ENCODE results near the gene KCND2. TPM values are rescaled to one million over a fixed set of nuclear protein-coding genes. Genes with fewer than 3 reads are reported as not detected.

Gene KCND2
- total RNA-seq, 1 donor from 2014 or later, result 0.46 TPM

DNA sequence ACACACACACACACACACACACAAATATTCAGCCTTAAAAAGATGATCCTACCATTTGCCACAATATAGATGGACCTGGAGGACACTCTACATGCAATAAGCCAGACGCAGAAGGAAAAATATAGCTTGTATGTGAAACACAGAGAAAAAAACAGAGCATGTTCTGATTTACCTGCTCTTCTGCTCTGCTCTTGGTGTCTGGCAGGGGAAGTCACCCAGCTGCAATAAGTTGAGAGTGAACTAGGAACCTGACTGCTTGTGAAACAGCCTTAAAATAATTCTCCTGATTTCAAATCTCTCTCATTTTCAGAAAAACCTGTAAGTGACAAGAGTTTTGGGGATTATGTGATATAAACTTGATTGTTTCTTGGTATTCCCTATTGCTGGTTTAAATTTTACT, 31.0 kb upstream of the KCND2 start:
- no peaks in the 10 kb centered on the region for H3K4me1 Mint-ChIP-seq (ENCODE audit: unreplicated experiment)
- TF ChIP-seq, protein P1, sequence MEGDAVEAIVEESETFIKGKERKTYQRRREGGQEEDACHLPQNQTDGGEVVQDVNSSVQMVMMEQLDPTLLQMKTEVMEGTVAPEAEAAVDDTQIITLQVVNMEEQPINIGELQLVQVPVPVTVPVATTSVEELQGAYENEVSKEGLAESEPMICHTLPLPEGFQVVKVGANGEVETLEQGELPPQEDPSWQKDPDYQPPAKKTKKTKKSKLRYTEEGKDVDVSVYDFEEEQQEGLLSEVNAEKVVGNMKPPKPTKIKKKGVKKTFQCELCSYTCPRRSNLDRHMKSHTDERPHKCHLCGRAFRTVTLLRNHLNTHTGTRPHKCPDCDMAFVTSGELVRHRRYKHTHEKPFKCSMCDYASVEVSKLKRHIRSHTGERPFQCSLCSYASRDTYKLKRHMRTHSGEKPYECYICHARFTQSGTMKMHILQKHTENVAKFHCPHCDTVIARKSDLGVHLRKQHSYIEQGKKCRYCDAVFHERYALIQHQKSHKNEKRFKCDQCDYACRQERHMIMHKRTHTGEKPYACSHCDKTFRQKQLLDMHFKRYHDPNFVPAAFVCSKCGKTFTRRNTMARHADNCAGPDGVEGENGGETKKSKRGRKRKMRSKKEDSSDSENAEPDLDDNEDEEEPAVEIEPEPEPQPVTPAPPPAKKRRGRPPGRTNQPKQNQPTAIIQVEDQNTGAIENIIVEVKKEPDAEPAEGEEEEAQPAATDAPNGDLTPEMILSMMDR (IDR thresholded peaks at IDR 0.05), result no peak
- H3K9me3 Mint-ChIP-seq (ENCODE audit: unreplicated experiment), result peaks cover 6% of the 10 kb centered on the region
- no peaks in the 10 kb centered on the region for H3K36me3 Mint-ChIP-seq (ENCODE audit: unreplicated experiment)
- no peaks in the 10 kb centered on the region for H3K27me3 Mint-ChIP-seq (ENCODE audit: unreplicated experiment)
- no peak overlapping the region for H3K27ac Mint-ChIP-seq (ENCODE audit: unreplicated experiment)
- no peak overlapping the region for H3K4me3 Mint-ChIP-seq (ENCODE audit: unreplicated experiment)
- DNase-seq (ENCODE audit: extremely low spot score, unreplicated experiment), result no peak

DNA sequence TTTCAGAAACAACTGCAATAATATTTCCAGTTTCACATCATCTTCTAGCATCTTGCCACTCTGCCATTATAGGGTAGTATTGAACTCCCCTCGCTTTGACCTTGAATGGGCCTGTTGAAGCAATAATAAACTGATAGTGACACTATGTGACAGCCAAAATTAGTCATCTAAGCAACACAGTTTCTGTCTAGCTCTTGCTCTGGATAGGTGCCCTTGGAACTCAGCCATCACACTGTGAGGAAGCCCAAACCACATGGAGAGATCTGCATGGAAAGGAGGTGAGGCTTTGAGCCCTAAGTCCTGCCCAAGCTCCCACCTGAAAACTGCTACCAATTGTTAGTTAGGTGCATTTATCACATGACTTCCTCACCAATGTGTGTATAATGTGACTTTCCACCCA, 18.1 kb upstream of the KCND2 start:
- H3K36me3 Mint-ChIP-seq (ENCODE audit: unreplicated experiment), result peaks cover 2% of the 10 kb centered on the region
- H3K27ac Mint-ChIP-seq (ENCODE audit: unreplicated experiment), result no peak overlapping the region
- H3K27me3 Mint-ChIP-seq (ENCODE audit: unreplicated experiment), result no peaks in the 10 kb centered on the region
- H3K9me3 Mint-ChIP-seq (ENCODE audit: unreplicated experiment), result peaks cover 8% of the 10 kb centered on the region
- no peaks in the 10 kb centered on the region for H3K4me1 Mint-ChIP-seq (ENCODE audit: unreplicated experiment)
- no peak for DNase-seq (ENCODE audit: extremely low spot score, unreplicated experiment)
- TF ChIP-seq, protein P1 (IDR thresholded peaks at IDR 0.05), result no peak
- H3K4me3 Mint-ChIP-seq (ENCODE audit: unreplicated experiment), result no peak overlapping the region

DNA sequence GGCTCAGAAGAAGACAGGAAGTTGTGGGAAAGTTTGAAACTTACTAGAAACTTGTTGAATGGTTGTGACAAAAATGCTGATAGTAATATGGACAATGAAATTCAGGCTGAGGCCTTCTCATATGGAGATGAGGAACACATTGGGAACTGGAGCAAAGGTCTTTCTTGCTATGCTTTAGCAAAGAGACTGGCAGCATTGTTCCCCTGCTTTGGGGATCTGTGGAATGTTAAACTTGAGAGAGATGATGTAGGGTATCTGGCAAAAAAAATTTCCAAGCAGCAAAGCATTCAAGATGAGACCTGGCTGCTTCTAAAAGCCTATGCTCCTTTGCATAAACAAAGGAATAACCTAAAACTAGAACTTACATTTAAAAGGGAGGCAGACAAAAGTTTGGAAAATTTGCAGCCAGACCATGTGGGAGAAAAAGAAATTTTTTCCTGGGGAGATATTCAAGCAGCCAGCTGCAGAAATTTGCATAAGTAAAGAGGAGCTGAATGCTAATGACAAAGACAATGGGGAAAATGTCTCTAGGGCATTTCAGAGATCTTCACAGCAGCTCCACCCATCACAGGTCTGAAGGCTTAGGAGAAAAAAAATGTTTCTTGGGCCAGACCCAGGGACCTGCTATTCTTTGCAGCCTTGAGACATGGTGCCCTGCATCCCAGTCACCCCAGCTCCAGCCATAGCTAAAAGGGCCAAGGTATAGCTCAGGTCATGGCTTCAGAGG, 16.5 kb upstream of the KCND2 start:
- TF ChIP-seq, protein P1 (IDR thresholded peaks at IDR 0.05), result no peak
- no peaks in the 10 kb centered on the region for H3K4me1 Mint-ChIP-seq (ENCODE audit: unreplicated experiment)
- no peak overlapping the region for H3K4me3 Mint-ChIP-seq (ENCODE audit: unreplicated experiment)
- H3K27me3 Mint-ChIP-seq (ENCODE audit: unreplicated experiment), result no peaks in the 10 kb centered on the region
- H3K27ac Mint-ChIP-seq (ENCODE audit: unreplicated experiment), result no peak overlapping the region
- DNase-seq (ENCODE audit: extremely low spot score, unreplicated experiment), result no peak
- H3K36me3 Mint-ChIP-seq (ENCODE audit: unreplicated experiment), result peaks cover 2% of the 10 kb centered on the region
- H3K9me3 Mint-ChIP-seq (ENCODE audit: unreplicated experiment), result peaks cover 6% of the 10 kb centered on the region

DNA sequence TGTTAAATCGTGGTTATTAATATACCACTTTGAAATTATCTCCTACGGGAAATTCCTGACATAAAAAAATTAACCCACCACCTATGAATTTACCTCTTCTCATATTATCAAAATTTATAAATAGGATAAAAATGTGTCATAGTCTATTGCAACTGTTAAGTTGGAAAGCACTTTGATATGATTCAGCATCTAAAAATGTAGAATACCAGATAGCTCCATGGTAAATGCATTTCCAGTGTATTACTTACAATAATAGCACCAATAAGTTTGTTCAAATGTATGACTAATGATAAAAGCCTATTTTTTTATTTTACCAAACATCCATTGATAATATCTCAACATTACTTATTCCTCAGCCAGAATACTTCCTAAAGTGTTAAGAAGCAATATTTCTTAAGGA, 13.6 kb upstream of the KCND2 start:
- no peaks in the 10 kb centered on the region for H3K4me1 Mint-ChIP-seq (ENCODE audit: unreplicated experiment)
- H3K9me3 Mint-ChIP-seq (ENCODE audit: unreplicated experiment), result peaks cover 6% of the 10 kb centered on the region

DNA sequence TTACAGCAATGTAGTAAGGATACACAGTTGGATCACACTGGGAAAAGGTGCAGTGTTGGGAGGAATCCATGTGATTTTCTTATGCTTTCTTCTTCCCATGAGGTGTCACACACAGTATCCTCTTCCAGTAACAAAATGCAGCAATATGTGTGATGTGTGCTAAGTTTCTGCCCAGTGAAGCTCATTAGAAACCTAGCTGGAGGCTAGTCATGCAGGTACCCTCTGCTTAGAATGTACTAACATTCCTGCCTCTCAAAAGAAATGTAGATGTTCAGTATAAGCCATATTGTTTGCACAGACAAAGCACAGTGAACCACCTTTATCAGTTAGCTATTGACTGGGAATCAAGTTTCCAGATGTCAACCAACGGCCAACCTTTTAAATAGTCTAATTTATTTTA, 12.9 kb upstream of the KCND2 start:
- DNase-seq (ENCODE audit: extremely low spot score, unreplicated experiment), result no peak
- TF ChIP-seq, protein P1 (IDR thresholded peaks at IDR 0.05), result no peak
- H3K36me3 Mint-ChIP-seq (ENCODE audit: unreplicated experiment), result peaks cover 2% of the 10 kb centered on the region
- H3K4me1 Mint-ChIP-seq (ENCODE audit: unreplicated experiment), result no peaks in the 10 kb centered on the region
- no peak overlapping the region for H3K4me3 Mint-ChIP-seq (ENCODE audit: unreplicated experiment)
- no peak overlapping the region for H3K27ac Mint-ChIP-seq (ENCODE audit: unreplicated experiment)
- peaks cover 6% of the 10 kb centered on the region for H3K9me3 Mint-ChIP-seq (ENCODE audit: unreplicated experiment)
- H3K27me3 Mint-ChIP-seq (ENCODE audit: unreplicated experiment), result no peaks in the 10 kb centered on the region

More for the DNA sequence above, 13.6 kb upstream of the KCND2 start:
- DNase-seq (ENCODE audit: extremely low spot score, unreplicated experiment), result no peak
- TF ChIP-seq, protein P1 (IDR thresholded peaks at IDR 0.05), result no peak
- Mint-ChIP-seq H3K27ac (ENCODE audit: unreplicated experiment) (no peak overlapping the region), H3K36me3 (ENCODE audit: unreplicated experiment) (peaks cover 2% of the 10 kb centered on the region), H3K27me3 (ENCODE audit: unreplicated experiment) (no peaks in the 10 kb centered on the region), H3K4me3 (ENCODE audit: unreplicated experiment) (no peak overlapping the region)

All from osteocyte (in vitro differentiated cells).